Measurements from ENCODE around the gene EN1. TPM values are rescaled to one million over a fixed set of nuclear protein-coding genes. Genes with fewer than 3 reads are reported as not detected.

Gene EN1
- total RNA-seq, 4 donors from 2014 or later = 0.13 to 0.23 TPM; not detected in 2

DNA sequence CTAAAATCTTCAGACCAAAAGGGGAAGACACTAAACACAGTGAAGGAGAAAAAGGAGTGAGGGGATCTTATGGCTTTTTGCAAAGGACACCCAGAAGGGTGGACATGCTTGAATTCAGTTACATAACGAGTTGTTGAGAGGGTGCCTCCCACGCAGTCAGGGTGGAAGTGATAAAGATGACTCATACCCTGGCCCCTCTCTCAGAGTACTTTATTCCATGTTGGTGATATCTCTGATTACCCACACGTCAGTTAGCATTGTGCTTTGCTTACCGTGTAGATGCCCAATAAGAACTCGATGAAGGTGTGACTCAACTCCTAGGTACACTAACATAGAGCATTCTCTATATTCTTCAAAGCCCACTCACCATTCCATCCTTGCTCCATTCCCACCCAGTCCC, 44.4 kb downstream of the EN1 start:
- no peaks in the 10 kb centered on the region for H3K9me3 ChIP-seq
- TF ChIP-seq POLR2AphosphoS5 (IDR thresholded peaks at IDR 0.05) = no peak
- no peak for TF ChIP-seq EP300 (IDR thresholded peaks at IDR 0.05)
- TF ChIP-seq, protein P1, sequence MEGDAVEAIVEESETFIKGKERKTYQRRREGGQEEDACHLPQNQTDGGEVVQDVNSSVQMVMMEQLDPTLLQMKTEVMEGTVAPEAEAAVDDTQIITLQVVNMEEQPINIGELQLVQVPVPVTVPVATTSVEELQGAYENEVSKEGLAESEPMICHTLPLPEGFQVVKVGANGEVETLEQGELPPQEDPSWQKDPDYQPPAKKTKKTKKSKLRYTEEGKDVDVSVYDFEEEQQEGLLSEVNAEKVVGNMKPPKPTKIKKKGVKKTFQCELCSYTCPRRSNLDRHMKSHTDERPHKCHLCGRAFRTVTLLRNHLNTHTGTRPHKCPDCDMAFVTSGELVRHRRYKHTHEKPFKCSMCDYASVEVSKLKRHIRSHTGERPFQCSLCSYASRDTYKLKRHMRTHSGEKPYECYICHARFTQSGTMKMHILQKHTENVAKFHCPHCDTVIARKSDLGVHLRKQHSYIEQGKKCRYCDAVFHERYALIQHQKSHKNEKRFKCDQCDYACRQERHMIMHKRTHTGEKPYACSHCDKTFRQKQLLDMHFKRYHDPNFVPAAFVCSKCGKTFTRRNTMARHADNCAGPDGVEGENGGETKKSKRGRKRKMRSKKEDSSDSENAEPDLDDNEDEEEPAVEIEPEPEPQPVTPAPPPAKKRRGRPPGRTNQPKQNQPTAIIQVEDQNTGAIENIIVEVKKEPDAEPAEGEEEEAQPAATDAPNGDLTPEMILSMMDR (IDR thresholded peaks at IDR 0.05) = no peak
- no peak for TF ChIP-seq POLR2A (IDR thresholded peaks at IDR 0.05)
- no peaks in the 10 kb centered on the region for H3K4me1 ChIP-seq
- no peaks in the 10 kb centered on the region for H3K36me3 ChIP-seq
- H3K27ac ChIP-seq = no peak overlapping the region
- H3K4me3 ChIP-seq = no peak overlapping the region
- ATAC-seq = no peak
- peaks cover 58% of the 10 kb centered on the region for H3K27me3 ChIP-seq
- 70% methylated on average over 5 of the region's 5 CpGs for WGBS, 2 donors (ENCODE audit: low coverage in 1 of 2)

DNA sequence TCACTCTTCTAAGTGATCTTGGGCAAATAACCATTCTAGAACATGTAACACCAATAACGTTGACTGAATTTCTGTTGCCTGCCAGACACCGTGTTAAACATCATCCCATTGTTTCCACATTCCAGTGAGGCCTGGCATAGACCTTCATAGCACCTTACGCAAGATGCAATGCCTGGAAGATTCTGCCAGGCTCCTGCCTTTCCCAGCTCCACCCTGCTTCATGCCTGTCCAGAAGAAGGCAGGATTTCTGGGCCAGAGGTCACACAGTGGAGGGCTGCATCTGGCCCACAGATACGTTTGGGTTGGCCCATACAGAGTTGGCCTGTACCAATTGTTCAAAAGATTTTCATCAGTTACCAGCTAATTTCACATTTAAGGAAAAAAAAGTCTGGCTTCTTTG, 46.3 kb downstream of the EN1 start:
- no peaks in the 10 kb centered on the region for H3K36me3 ChIP-seq
- WGBS, 2 donors (ENCODE audit: low coverage in 1 of 2) = 83 to 86% methylated on average over 3 to 4 of the region's 4 CpGs
- H3K27me3 ChIP-seq = peaks cover 55% of the 10 kb centered on the region
- TF ChIP-seq EP300 (IDR thresholded peaks at IDR 0.05) (no peak), POLR2A (IDR thresholded peaks at IDR 0.05) (no peak), POLR2AphosphoS5 (IDR thresholded peaks at IDR 0.05) (no peak)
- TF ChIP-seq, protein P1 (IDR thresholded peaks at IDR 0.05) = no peak
- no peak overlapping the region for H3K4me3 ChIP-seq
- no peaks in the 10 kb centered on the region for H3K9me3 ChIP-seq
- H3K4me1 ChIP-seq = no peaks in the 10 kb centered on the region
- no peak overlapping the region for H3K27ac ChIP-seq
- ATAC-seq = no peak

DNA sequence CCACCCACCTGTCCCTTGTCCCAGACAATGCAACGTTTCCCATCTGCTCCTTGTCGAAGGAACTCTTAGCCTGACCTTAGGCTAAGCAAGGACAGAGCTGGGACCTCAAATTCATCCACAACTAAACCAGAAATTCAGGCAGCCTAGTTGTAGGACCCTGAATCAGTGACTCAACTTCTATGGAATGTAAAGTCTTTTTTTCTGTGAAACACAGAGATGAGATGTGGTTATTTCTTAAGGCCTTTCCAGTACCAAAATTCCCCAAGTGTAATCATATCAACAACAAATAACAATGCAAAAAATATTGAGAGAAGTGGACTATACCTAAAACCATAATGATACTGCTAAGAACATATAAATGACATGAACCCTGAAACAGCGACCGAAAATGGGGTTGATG, 46.7 kb downstream of the EN1 start:
- H3K4me3 ChIP-seq = no peak overlapping the region
- no peak for TF ChIP-seq POLR2A (IDR thresholded peaks at IDR 0.05)
- no peak for TF ChIP-seq EP300 (IDR thresholded peaks at IDR 0.05)
- TF ChIP-seq POLR2AphosphoS5 (IDR thresholded peaks at IDR 0.05) = no peak
- TF ChIP-seq, protein P1 (IDR thresholded peaks at IDR 0.05) = no peak
- H3K9me3 ChIP-seq = no peaks in the 10 kb centered on the region
- no peak overlapping the region for H3K27ac ChIP-seq
- WGBS, 2 donors (ENCODE audit: low coverage in 1 of 2) = 78 to 90% methylated on average over 4 of the region's 4 CpGs
- H3K4me1 ChIP-seq = no peaks in the 10 kb centered on the region
- no peak for ATAC-seq
- H3K27me3 ChIP-seq = peaks cover 55% of the 10 kb centered on the region
- no peaks in the 10 kb centered on the region for H3K36me3 ChIP-seq

DNA sequence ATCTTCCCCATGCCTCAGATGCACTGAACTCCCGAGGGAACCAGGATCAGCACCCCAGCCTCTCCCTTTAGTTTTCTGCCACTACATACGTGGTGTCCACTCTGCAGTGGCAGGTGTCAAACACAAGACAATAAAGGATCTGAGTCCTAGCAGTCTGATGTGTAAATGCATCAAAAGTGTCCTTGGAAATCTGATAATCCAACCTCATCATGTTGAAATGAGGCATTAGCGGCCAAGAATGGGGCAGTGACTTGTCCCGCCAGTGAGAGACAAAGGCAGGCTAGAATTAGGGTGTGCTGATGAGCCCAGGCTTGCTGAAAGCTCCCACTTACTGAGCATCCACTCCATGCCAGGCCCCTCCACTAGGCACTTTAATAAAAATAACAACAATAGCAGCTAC, 52.9 kb downstream of the EN1 start:
- H3K36me3 ChIP-seq = no peaks in the 10 kb centered on the region
- H3K27ac ChIP-seq = no peak overlapping the region
- H3K27me3 ChIP-seq = peaks cover 43% of the 10 kb centered on the region
- no peaks in the 10 kb centered on the region for H3K9me3 ChIP-seq
- no peak for ATAC-seq
- WGBS, 2 donors (ENCODE audit: low coverage in 1 of 2) = 60 to 76% methylated on average over 2 to 3 of the region's 4 CpGs
- H3K4me3 ChIP-seq = no peak overlapping the region
- TF ChIP-seq, protein P1 (IDR thresholded peaks at IDR 0.05) = no peak
- no peak for TF ChIP-seq POLR2A (IDR thresholded peaks at IDR 0.05)
- no peaks in the 10 kb centered on the region for H3K4me1 ChIP-seq

Other genes starting within 250 kb of the EN1 start
- gene MARCO, start 94.5 kb upstream of the EN1 start, total RNA-seq = 10 to 100 TPM in 2 of 4 donors, 1 to 10 TPM in 2; 1.9 to 56.1 (median 24.0) TPM

All from gastroesophageal sphincter (tissue), 4 donors.